ENCODE results near the gene STX11. TPM values are rescaled to one million over a fixed set of nuclear protein-coding genes. Genes with fewer than 3 reads are reported as not detected.

STX11 gene
- total and polyA plus RNA-seq, 2 of the 13 experiments (the other 11 are each of a cell fraction or from before 2014, with no cell fraction given) = 0.03 TPM; not detected in 1

- TF ChIP-seq ARID3A (IDR thresholded peaks at IDR 0.05; ENCODE audit: low read depth, low read length) = no peak
- no peak for TF ChIP-seq ZBTB20 (CRISPR knock-in tag; IDR thresholded peaks at IDR 0.05; ENCODE audit: borderline replicate concordance, low read depth)
- no peak for TF ChIP-seq IRX3 (CRISPR knock-in tag; IDR thresholded peaks at IDR 0.05; ENCODE audit: borderline replicate concordance, low read depth)
- TF ChIP-seq RBFOX2 (IDR thresholded peaks at IDR 0.05; ENCODE audit: low read depth, low read length) = no peak
Observed at GRCh38 chr6:144178323-144178722, 28.0 kb downstream of the STX11 start (continued).

GRCh38 chr6:144179237-144179636 is 28.9 kb downstream of the STX11 start:
- no peak for ATAC-seq
- Histone ChIP-seq H3K4me2 (ENCODE audit: low read depth, low read length) (no peak overlapping the region), H3K36me3 (replicated peaks in 1 of 2; ENCODE audit: control insufficient read depth in 1 of 2, insufficient read depth in 2 of 2, low read length in 2 of 2) (no peaks in the 10 kb centered on the region), H3K4me3 (replicated peaks in 1 of 3; ENCODE audit: insufficient read depth in 1 of 3, low read depth in 2 of 3, low read length in 3 of 3) (no peak overlapping the region), H3K4me1 (ENCODE audit: insufficient read depth, low read length) (no peaks in the 10 kb centered on the region), H3K79me2 (ENCODE audit: insufficient read depth, low read length) (no peaks in the 10 kb centered on the region), H3K27me3 (ENCODE audit: control insufficient read depth in 1 of 2, insufficient read depth in 2 of 2, low read length in 2 of 2) (peaks cover 0 to 11% of the 10 kb centered on the region in 2 experiments; a peak in 1 of 5 replicates), H4K20me1 (ENCODE audit: insufficient read depth, low read length) (no peaks in the 10 kb centered on the region), H3K27ac (ENCODE audit: extremely low read length, insufficient read depth, low read length) (no peak overlapping the region), H3K9ac (ENCODE audit: insufficient read depth, low read depth, low read length) (no peak overlapping the region), H2AFZ (ENCODE audit: low read length) (no peak overlapping the region), H3K9me3 (ENCODE audit: low read length) (no peaks in the 10 kb centered on the region)
- CTCF ChIA-PET (ENCODE audit: low intra/inter-chr PET ratio, low total read pairs) = no interaction called here
- BruUV-seq (replicated peaks) = no TSS peak
- in situ Hi-C loops (cut with HindIII; ENCODE audit: extremely low pct_ligation_motif_present, low pct_unique_long_range_greater_than_20kb) = no loop called here
- TF ChIP-seq ONECUT2 (CRISPR knock-in tag; IDR thresholded peaks at IDR 0.05) (no peak), HNF4G (IDR thresholded peaks at IDR 0.05; ENCODE audit: borderline replicate concordance, low read depth, low read length) (no peak), HNF4G (CRISPR knock-in tag; IDR thresholded peaks at IDR 0.05; ENCODE audit: borderline replicate concordance, low read depth) (no peak), ZSCAN5A (CRISPR knock-in tag; IDR thresholded peaks at IDR 0.05; ENCODE audit: borderline replicate concordance) (no peak), ZNF430 (CRISPR knock-in tag; IDR thresholded peaks at IDR 0.05) (no peak), EHMT2 (IDR thresholded peaks at IDR 0.05; ENCODE audit: borderline replicate concordance, low read depth, low read length) (no peak), FOXM1 (CRISPR knock-in tag; IDR thresholded peaks at IDR 0.05) (no peak), ZNF503 (CRISPR knock-in tag; IDR thresholded peaks at IDR 0.05) (no peak), HOXA3 (CRISPR knock-in tag; IDR thresholded peaks at IDR 0.05) (no peak), ZNF121 (CRISPR knock-in tag; IDR thresholded peaks at IDR 0.05) (no peak)
- TF ChIP-seq, protein P1, sequence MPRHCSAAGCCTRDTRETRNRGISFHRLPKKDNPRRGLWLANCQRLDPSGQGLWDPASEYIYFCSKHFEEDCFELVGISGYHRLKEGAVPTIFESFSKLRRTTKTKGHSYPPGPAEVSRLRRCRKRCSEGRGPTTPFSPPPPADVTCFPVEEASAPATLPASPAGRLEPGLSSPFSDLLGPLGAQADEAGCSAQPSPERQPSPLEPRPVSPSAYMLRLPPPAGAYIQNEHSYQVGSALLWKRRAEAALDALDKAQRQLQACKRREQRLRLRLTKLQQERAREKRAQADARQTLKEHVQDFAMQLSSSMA (CRISPR knock-in tag; IDR thresholded peaks at IDR 0.05) = no peak
- 65% methylated on average over 4 of the region's 4 CpGs for WGBS (ENCODE audit: low lambda C conversion rate)
- DNase-seq (ENCODE audit: low spot score) = no peak
- FAIRE-seq = no peak
- intact Hi-C loops (cut with micrococcal nuclease; ENCODE audit: unreplicated experiment) = no loop called here
- POLR2A ChIA-PET = no interaction called here

Measured in HepG2 (cell line).